OCI-LY1 (cell line): Measurements from ENCODE around the gene MINDY4.

Experiments
- H2AFZ ChIP-seq: fragments of 200-600 bp; sonication (generic), shearing (Covaris generic); 2 replicates; pipeline ENCODE4 v1.6.0; 2014; ENCODE audit warnings: antibody characterized with exemption, mild to moderate bottlenecking, low read length
- H3F3A ChIP-seq: fragments of 200-600 bp; sonication (generic), shearing (Covaris generic); 2 replicates; pipeline ENCODE4 v1.6.0; 2014; ENCODE audit warnings: mild to moderate bottlenecking, antibody characterized with exemption, low read length, moderate library complexity; ENCODE audit not compliant: insufficient read depth
- H3K27ac ChIP-seq: fragments of 200-600 bp; sonication (generic); 2 replicates; pipeline ENCODE4 v1.5.1; 2014; ENCODE audit warnings: low read length, mixed run types, mild to moderate bottlenecking, low read depth; ENCODE audit not compliant: poor library complexity, severe bottlenecking
- H3K27me3 ChIP-seq: fragments of 200-600 bp; sonication (generic); 2 replicates; pipeline ENCODE4 v1.6.0; 2014; ENCODE audit warnings: antibody characterized with exemption, mild to moderate bottlenecking, low read length, moderate library complexity; ENCODE audit not compliant: insufficient read depth
- H3K36me3 ChIP-seq: fragments of 200-600 bp; sonication (generic); 2 replicates; pipeline ENCODE4 v1.6.1; 2014; ENCODE audit warnings: mild to moderate bottlenecking, antibody characterized with exemption, low read length, moderate library complexity, mixed read lengths; ENCODE audit not compliant: insufficient read depth
- H3K4me1 ChIP-seq: fragments of 200-600 bp; sonication (generic); 2 replicates; pipeline ENCODE4 v1.5.1; 2014; ENCODE audit warnings: mild to moderate bottlenecking, low read length, moderate library complexity; ENCODE audit not compliant: insufficient read depth, severe bottlenecking
- H3K4me2 ChIP-seq: fragments of 200-600 bp; sonication (generic), shearing (Covaris generic); 2 replicates; pipeline ENCODE4 v1.6.1; 2014; ENCODE audit warnings: low read length
- H3K4me3 ChIP-seq: fragments of 200-600 bp; sonication (generic); 2 replicates; pipeline ENCODE4 v1.5.1; 2014; ENCODE audit warnings: low read length, low read depth, mild to moderate bottlenecking, mixed read lengths; ENCODE audit not compliant: poor library complexity, severe bottlenecking
- H3K79me2 ChIP-seq: fragments of 200-600 bp; shearing (Covaris generic); 2 replicates; pipeline ENCODE4 v1.6.1; 2016; ENCODE audit warnings: mixed run types, low read length, mixed read lengths; ENCODE audit not compliant: insufficient read depth
- H3K9ac ChIP-seq: fragments of 200-600 bp; sonication (generic), shearing (Covaris generic); 2 replicates; pipeline ENCODE4 v1.6.1; 2014; ENCODE audit warnings: mild to moderate bottlenecking, low read length, mixed read lengths
- H3K9me2 ChIP-seq: fragments of 200-600 bp; sonication (generic), shearing (Covaris generic); 2 replicates; pipeline ENCODE4 v1.6.1; 2014; ENCODE audit warnings: low read depth, mild to moderate bottlenecking, low read length, mixed read lengths
- H3K9me3 ChIP-seq: fragments of 200-600 bp; shearing (Covaris generic); 2 replicates; pipeline ENCODE4 v1.6.1; 2014; ENCODE audit warnings: low read length, mixed read lengths
- H4K20me1 ChIP-seq: fragments of 200-600 bp; sonication (generic), shearing (Covaris generic); 2 replicates; pipeline ENCODE4 v1.6.0; 2016; ENCODE audit warnings: mild to moderate bottlenecking, low read length; ENCODE audit not compliant: insufficient read depth
- EZH2 ChIP-seq: fragments of 200-600 bp; sonication (generic), shearing (Covaris generic); IDR thresholded peaks from 2 replicates; pipeline ENCODE4 v1.8.0; 2017; ENCODE audit warnings: borderline replicate concordance, mixed run types, mild to moderate bottlenecking, antibody characterized with exemption, low read length, moderate library complexity, mixed read lengths
- TF ChIP-seq, protein P1 (sequence below): fragments of 200-600 bp; sonication (generic), shearing (Covaris generic); IDR thresholded peaks from 2 replicates; pipeline ENCODE4 v1.5.1; 2017; ENCODE audit warnings: mild to moderate bottlenecking, antibody characterized with exemption, low read length, moderate library complexity, mixed read lengths

Gene MINDY4

DNA sequence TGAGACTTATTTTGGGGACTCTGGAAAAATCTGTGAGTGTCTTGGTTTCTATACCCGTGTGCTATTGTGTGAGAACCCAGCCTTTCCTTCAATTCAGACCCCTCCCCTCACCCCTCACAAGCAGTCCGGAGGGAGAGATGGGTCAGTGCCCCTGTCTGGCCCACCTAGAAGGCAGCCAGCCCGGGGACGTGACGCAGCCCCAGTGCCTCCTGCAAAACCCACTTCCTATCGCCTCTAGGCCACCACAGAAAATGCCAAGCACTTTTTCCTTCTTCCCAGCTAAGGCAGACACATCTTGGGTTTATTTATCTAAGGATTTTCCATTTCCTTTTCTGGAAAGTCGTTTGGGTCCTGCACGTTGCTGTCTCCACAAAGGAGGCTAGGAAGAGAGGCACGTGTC is 128.8 kb downstream of the MINDY4 start:
- Histone ChIP-seq H3K4me1 (no peaks in the 10 kb centered on the region), H3F3A (no peaks in the 10 kb centered on the region), H3K4me3 (no peak overlapping the region), H3K36me3 (no peaks in the 10 kb centered on the region), H3K9ac (no peak overlapping the region), H4K20me1 (no peaks in the 10 kb centered on the region), H2AFZ (no peak overlapping the region), H3K27ac (no peak overlapping the region), H3K79me2 (no peaks in the 10 kb centered on the region), H3K9me3 (no peaks in the 10 kb centered on the region), H3K4me2 (no peak overlapping the region), H3K9me2 (no peaks in the 10 kb centered on the region), H3K27me3 (no peaks in the 10 kb centered on the region)
- no peak for TF ChIP-seq EZH2
- TF ChIP-seq, protein P1, sequence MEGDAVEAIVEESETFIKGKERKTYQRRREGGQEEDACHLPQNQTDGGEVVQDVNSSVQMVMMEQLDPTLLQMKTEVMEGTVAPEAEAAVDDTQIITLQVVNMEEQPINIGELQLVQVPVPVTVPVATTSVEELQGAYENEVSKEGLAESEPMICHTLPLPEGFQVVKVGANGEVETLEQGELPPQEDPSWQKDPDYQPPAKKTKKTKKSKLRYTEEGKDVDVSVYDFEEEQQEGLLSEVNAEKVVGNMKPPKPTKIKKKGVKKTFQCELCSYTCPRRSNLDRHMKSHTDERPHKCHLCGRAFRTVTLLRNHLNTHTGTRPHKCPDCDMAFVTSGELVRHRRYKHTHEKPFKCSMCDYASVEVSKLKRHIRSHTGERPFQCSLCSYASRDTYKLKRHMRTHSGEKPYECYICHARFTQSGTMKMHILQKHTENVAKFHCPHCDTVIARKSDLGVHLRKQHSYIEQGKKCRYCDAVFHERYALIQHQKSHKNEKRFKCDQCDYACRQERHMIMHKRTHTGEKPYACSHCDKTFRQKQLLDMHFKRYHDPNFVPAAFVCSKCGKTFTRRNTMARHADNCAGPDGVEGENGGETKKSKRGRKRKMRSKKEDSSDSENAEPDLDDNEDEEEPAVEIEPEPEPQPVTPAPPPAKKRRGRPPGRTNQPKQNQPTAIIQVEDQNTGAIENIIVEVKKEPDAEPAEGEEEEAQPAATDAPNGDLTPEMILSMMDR: no peak

DNA sequence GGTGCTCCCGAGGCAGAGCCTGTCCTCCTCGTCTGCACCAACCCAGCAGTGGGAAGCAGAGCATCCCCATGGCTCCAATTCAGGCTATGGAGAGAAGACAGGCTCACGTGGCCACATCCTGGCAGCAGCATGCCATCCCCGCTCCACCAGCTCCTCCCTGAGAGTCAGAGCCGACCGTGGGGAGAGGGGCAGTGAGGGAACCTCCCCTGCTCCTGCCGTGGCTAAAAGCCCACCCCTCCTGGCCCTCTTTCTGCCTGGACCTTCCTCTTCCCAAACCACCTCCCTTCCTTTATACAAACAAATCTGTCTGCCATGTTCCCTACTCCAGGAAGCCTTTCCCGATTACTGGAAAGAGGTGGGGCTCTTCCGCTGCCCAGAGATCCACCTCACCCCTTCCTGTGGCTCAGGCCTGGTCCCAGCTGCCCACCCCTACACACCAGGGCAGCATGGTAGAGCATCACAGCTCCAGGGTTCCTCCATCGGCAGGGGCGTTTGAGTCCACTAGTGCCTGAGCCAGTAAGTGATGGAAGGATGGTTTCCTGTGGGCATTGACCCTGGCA is 129.7 kb downstream of the MINDY4 start:
- no peak overlapping the region for H3K4me2 ChIP-seq
- no peaks in the 10 kb centered on the region for H3K36me3 ChIP-seq

DNA sequence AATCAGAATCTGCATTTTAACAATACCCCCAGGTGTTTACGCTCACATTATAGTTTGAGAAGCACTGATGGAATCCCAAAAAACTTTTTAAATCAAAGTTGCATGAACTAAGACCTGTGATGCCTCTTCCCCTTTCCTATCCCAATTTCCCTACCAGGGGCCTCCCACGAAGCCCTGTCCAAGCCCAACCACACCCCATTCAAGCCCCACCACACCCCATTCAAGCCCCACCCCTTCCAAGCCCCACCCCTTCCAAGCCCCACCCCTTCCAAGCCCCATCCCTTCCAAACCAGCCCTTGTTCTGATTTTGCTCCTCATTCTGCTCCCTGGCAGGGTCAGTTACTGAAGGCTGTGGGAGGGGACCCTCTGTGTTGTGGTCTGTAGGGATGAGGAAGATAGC is 130.6 kb downstream of the MINDY4 start:
- Histone ChIP-seq H3K9me2 (no peaks in the 10 kb centered on the region), H2AFZ (no peak overlapping the region), H3K36me3 (no peaks in the 10 kb centered on the region), H3K27ac (no peak overlapping the region), H3F3A (no peaks in the 10 kb centered on the region), H3K9ac (no peak overlapping the region), H3K4me3 (no peak overlapping the region), H3K27me3 (no peaks in the 10 kb centered on the region), H3K79me2 (no peaks in the 10 kb centered on the region), H3K4me1 (no peaks in the 10 kb centered on the region), H4K20me1 (no peaks in the 10 kb centered on the region), H3K9me3 (no peaks in the 10 kb centered on the region), H3K4me2 (no peak overlapping the region)
- TF ChIP-seq, protein P1: no peak
- no peak for TF ChIP-seq EZH2

More for the DNA sequence above, 129.7 kb downstream of the MINDY4 start:
- Histone ChIP-seq H3K27me3 (no peaks in the 10 kb centered on the region), H3K4me3 (no peak overlapping the region), H3F3A (no peaks in the 10 kb centered on the region), H3K4me1 (no peaks in the 10 kb centered on the region), H3K9ac (no peak overlapping the region), H4K20me1 (no peaks in the 10 kb centered on the region), H3K27ac (no peak overlapping the region), H3K9me2 (no peaks in the 10 kb centered on the region), H3K79me2 (no peaks in the 10 kb centered on the region), H3K9me3 (no peaks in the 10 kb centered on the region), H2AFZ (no peak overlapping the region)
- TF ChIP-seq, protein P1: no peak
- TF ChIP-seq EZH2: no peak
